Measurements from ENCODE around the gene ESRRB.

Gene ESRRB

GRCh38 chr14:76431538-76431937 lies 55.6 kb downstream of the ESRRB start:
- DNase-seq (ENCODE audit: low spot score) = no peak
- TF ChIP-seq, protein P1, sequence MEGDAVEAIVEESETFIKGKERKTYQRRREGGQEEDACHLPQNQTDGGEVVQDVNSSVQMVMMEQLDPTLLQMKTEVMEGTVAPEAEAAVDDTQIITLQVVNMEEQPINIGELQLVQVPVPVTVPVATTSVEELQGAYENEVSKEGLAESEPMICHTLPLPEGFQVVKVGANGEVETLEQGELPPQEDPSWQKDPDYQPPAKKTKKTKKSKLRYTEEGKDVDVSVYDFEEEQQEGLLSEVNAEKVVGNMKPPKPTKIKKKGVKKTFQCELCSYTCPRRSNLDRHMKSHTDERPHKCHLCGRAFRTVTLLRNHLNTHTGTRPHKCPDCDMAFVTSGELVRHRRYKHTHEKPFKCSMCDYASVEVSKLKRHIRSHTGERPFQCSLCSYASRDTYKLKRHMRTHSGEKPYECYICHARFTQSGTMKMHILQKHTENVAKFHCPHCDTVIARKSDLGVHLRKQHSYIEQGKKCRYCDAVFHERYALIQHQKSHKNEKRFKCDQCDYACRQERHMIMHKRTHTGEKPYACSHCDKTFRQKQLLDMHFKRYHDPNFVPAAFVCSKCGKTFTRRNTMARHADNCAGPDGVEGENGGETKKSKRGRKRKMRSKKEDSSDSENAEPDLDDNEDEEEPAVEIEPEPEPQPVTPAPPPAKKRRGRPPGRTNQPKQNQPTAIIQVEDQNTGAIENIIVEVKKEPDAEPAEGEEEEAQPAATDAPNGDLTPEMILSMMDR (IDR thresholded peaks at IDR 0.05; ENCODE audit: extremely low read depth, missing control alignments) = no peak

DNA sequence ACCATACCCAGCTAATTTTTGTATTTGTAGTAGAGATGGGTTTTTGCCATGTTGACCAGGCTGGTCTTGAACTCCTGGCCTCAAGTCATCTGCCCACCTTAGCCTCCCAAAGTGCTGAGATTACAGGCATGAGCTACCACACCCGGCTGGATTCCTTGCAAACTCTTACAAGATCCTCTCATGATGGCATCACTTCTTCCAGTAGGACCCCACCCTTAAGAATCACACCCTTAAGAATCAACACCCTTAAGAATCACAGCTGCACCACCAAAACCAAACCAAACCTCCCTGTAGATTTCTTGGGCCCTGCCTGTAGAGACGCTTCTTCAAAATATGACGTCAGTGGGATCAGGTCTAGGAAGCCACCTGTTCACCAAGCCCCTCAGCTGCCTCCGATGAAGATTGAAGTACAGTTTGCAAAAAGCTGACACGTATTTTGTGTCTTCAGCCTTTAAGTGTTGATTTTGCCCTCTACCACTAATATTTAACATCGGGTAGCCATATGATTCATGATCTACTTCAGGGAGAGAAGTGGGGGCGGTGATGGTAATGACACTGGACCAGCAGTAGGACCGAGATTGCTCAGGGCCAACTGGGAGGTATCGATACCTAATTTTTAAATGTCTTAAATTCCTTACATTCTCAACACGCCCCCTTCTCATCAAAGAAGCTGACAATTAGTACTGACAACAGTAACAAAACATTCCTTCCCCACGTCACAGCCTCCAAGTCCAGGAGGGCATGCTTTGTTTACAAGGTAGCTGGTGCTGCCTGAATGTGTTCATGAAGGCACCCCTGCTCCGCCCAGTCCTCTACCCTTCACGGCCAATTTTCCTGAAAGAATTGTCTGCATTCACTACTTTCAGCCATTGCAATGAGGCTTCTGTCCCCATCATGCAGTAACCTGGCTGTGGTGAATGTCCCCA lies 57.2 kb downstream of the ESRRB start:
- TF ChIP-seq, protein P1 (IDR thresholded peaks at IDR 0.05; ENCODE audit: extremely low read depth, missing control alignments) = no peak
- DNase-seq (ENCODE audit: low spot score) = no peak

- no peak for DNase-seq (ENCODE audit: low spot score)
- TF ChIP-seq, protein P1 (IDR thresholded peaks at IDR 0.05; ENCODE audit: extremely low read depth, missing control alignments) = no peak
Measured at GRCh38 chr14:76434220-76434619, 58.3 kb downstream of the ESRRB start.

- TF ChIP-seq, protein P1 (IDR thresholded peaks at IDR 0.05; ENCODE audit: extremely low read depth, missing control alignments) = no peak
- DNase-seq (ENCODE audit: low spot score) = no peak
Measured at GRCh38 chr14:76439237-76439775, 63.4 kb downstream of the ESRRB start.

DNA sequence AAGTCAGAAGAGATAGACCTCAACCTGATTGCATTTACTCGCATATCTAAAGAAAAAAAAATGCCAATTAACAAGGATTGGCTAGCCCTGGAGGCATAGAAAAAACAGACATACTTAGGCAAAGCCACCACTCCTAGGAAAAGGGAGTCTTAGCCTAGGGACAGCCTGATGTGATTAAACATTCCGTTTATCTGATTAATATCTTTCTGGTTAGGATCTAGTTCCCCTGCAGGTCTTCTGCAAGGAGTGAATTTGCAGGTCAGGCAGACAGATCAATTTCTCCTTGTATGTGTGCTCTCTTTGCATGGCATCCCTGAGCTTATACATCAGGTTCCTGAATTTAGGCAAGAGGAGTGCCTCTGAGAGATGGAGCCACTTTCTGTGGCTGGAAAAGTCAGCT lies 70.5 kb downstream of the ESRRB start:
- TF ChIP-seq, protein P1 (IDR thresholded peaks at IDR 0.05; ENCODE audit: extremely low read depth, missing control alignments) = no peak
- no peak for DNase-seq (ENCODE audit: low spot score)

DNA sequence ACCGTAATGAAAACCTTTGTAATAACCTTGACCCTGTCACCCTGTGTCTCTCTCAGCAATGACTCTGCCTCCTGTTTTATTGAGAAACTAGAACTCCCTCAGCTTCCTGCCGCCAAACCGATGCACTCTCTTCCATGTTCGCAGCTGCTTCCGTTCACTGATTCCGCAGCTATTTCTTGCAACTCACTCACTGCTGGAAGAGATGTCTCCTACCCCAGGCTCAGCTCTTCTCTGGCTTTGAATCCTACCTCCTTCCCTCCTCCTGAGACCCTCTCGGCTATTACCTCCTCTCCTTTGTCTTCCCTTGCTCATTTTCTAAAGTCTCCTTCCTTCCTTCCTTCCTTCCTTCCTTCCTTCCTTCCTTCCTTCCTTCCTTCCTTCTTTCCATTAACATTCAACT lies 71.0 kb downstream of the ESRRB start:
- DNase-seq (ENCODE audit: low spot score) = no peak
- TF ChIP-seq, protein P1 (IDR thresholded peaks at IDR 0.05; ENCODE audit: extremely low read depth, missing control alignments) = no peak

- TF ChIP-seq, protein P1 (IDR thresholded peaks at IDR 0.05; ENCODE audit: extremely low read depth, missing control alignments) = no peak
- DNase-seq (ENCODE audit: low spot score) = no peak
Measured at GRCh38 chr14:76450476-76450875, 74.5 kb downstream of the ESRRB start.

Data from GM20000 (cell line).